WTC11 (cell line): ENCODE measurements around the gene DRD2.

ENCODE experiments used
- CTCF ChIP-seq: fragments of 200-600 bp; IDR thresholded peaks from 2 replicates; pipeline ENCODE4 v1.8.0; 2022; ENCODE audit warnings: antibody characterized with exemption
- KAT7 ChIP-seq: sonication (generic); formaldehyde crosslinking; IDR thresholded peaks from 2 replicates; pipeline ENCODE4 v1.8.1; 2023; ENCODE audit warnings: missing genetic modification reagents, mild to moderate bottlenecking, borderline replicate concordance
- SP1 ChIP-seq: sonication (generic); formaldehyde crosslinking; conservative IDR thresholded peaks from 2 replicates; pipeline ENCODE4 v1.8.1; 2022; ENCODE audit warnings: missing genetic modification reagents
- TF ChIP-seq, protein P1 (sequence below): sonication (generic); formaldehyde crosslinking; IDR thresholded peaks from 2 replicates; pipeline ENCODE4 v1.8.1; 2023; ENCODE audit warnings: mild to moderate bottlenecking, missing genetic modification reagents

DNA sequence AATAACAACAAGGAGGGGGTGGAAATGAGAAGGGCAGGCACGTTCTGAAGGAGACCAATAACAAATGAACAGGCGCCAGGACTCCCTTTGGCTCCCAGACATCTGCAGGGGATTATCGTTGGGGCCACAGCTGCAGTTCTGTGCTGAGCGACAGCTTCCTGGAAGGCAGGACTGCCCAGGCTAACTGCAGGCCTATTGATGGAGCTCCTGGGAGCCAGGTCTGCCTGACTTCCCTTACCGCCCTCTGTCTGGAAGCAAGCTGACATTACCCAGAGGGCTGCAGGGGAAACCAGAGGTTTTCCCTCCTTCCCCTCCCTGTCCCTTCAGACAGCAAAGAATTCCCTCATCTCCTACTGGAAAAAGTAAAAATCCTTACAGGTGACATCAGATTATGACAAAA is 5.0 kb downstream of the DRD2 start:
- TF ChIP-seq, protein P1, sequence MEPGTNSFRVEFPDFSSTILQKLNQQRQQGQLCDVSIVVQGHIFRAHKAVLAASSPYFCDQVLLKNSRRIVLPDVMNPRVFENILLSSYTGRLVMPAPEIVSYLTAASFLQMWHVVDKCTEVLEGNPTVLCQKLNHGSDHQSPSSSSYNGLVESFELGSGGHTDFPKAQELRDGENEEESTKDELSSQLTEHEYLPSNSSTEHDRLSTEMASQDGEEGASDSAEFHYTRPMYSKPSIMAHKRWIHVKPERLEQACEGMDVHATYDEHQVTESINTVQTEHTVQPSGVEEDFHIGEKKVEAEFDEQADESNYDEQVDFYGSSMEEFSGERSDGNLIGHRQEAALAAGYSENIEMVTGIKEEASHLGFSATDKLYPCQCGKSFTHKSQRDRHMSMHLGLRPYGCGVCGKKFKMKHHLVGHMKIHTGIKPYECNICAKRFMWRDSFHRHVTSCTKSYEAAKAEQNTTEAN (CRISPR knock-in tag) = no peak
- no peak for TF ChIP-seq CTCF
- TF ChIP-seq SP1 (CRISPR knock-in tag) = no peak
- TF ChIP-seq KAT7 (CRISPR knock-in tag) = no peak
